HL-60 (cell line): ENCODE results near the gene KCNJ12.

ENCODE experiments used
- CTCF ChIP-seq: IDR thresholded peaks from one replicate; pipeline ENCODE4 v1.5.1; 2011; ENCODE audit warnings: low read length, control low read depth, inconsistent platforms; ENCODE audit not compliant: insufficient read depth
- POLR2AphosphoS5 ChIP-seq: IDR thresholded peaks from 2 replicates; pipeline ENCODE4 v1.6.1; 2012; ENCODE audit warnings: low read depth
- TF ChIP-seq, protein P1 (sequence below): IDR thresholded peaks from 2 replicates; pipeline ENCODE4 v1.6.1; 2012; ENCODE audit warnings: low read depth; ENCODE audit not compliant: insufficient replicate concordance

DNA sequence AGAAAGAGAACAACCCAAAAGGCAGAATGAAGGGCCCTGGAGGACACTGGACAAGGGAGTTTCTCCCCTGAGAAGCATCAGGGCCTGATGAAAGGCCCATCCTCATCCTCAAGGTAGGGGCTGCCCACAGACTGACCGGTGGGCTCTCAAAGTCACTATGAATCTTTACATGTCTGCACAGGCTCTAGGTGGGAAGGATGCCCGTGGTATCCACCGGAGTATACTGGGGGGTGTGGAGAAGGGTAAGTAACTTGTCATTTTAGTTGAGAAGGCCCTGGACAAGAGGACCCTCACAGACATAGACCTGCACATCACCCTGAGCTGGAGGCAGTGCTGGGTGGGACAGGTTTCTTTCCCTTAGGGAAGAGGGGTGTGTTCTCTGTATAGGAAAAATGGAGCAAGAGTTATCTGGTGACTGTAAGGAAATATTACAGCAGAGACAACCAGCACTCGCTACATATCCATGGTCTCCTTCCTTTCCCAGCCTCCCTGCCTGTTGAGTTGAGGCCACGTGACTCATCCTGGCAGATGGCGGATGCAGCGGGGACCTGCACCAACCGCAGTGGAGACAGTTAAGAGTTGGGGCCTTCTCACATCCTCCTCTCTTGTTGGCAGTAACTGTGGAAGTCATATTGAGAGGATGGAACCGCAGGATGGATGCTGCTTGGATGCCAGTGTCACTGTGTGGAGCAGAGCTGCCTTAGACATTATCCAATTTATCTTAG is 45.6 kb upstream of the KCNJ12 start:
- no peak for TF ChIP-seq CTCF
- TF ChIP-seq POLR2AphosphoS5, result no peak
- TF ChIP-seq, protein P1, sequence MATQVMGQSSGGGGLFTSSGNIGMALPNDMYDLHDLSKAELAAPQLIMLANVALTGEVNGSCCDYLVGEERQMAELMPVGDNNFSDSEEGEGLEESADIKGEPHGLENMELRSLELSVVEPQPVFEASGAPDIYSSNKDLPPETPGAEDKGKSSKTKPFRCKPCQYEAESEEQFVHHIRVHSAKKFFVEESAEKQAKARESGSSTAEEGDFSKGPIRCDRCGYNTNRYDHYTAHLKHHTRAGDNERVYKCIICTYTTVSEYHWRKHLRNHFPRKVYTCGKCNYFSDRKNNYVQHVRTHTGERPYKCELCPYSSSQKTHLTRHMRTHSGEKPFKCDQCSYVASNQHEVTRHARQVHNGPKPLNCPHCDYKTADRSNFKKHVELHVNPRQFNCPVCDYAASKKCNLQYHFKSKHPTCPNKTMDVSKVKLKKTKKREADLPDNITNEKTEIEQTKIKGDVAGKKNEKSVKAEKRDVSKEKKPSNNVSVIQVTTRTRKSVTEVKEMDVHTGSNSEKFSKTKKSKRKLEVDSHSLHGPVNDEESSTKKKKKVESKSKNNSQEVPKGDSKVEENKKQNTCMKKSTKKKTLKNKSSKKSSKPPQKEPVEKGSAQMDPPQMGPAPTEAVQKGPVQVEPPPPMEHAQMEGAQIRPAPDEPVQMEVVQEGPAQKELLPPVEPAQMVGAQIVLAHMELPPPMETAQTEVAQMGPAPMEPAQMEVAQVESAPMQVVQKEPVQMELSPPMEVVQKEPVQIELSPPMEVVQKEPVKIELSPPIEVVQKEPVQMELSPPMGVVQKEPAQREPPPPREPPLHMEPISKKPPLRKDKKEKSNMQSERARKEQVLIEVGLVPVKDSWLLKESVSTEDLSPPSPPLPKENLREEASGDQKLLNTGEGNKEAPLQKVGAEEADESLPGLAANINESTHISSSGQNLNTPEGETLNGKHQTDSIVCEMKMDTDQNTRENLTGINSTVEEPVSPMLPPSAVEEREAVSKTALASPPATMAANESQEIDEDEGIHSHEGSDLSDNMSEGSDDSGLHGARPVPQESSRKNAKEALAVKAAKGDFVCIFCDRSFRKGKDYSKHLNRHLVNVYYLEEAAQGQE, result no peak
